ENCODE data around the gene AGAP3.

Gene AGAP3

GRCh38 chr7:151134743-151135524, 48.7 kb downstream of the AGAP3 start:
- no peak for DNase-seq (ENCODE audit: low read depth)
- TF ChIP-seq CTCF (conservative IDR thresholded peaks at IDR 0.05; ENCODE audit: low read depth, low read length) = no peak
- no peak overlapping the region for H3K4me3 ChIP-seq (ENCODE audit: low read depth, low read length)

- no peak overlapping the region for H3K4me3 ChIP-seq (ENCODE audit: low read depth, low read length)
- DNase-seq (ENCODE audit: low read depth) = no peak
- TF ChIP-seq CTCF (conservative IDR thresholded peaks at IDR 0.05; ENCODE audit: low read depth, low read length) = no peak
Observed at GRCh38 chr7:151135525-151135845, 49.2 kb downstream of the AGAP3 start.

GRCh38 chr7:151135866-151136843, 49.9 kb downstream of the AGAP3 start:
- H3K4me3 ChIP-seq (ENCODE audit: low read depth, low read length) = no peak overlapping the region
- TF ChIP-seq CTCF (conservative IDR thresholded peaks at IDR 0.05; ENCODE audit: low read depth, low read length) = no peak
- DNase-seq (ENCODE audit: low read depth) = no peak

- no peak overlapping the region for H3K4me3 ChIP-seq (ENCODE audit: low read depth, low read length)
- no peak for DNase-seq (ENCODE audit: low read depth)
- no peak for TF ChIP-seq CTCF (conservative IDR thresholded peaks at IDR 0.05; ENCODE audit: low read depth, low read length)
Observed at GRCh38 chr7:151137076-151137675, 50.9 kb downstream of the AGAP3 start.

- no peak overlapping the region for H3K4me3 ChIP-seq (ENCODE audit: low read depth, low read length)
- TF ChIP-seq CTCF (conservative IDR thresholded peaks at IDR 0.05; ENCODE audit: low read depth, low read length) = no peak
- no peak for DNase-seq (ENCODE audit: low read depth)
Observed at GRCh38 chr7:151137791-151138152, 51.5 kb downstream of the AGAP3 start.

GRCh38 chr7:151138153-151138851, 52.0 kb downstream of the AGAP3 start:
- H3K4me3 ChIP-seq (ENCODE audit: low read depth, low read length) = no peak overlapping the region
- no peak for TF ChIP-seq CTCF (conservative IDR thresholded peaks at IDR 0.05; ENCODE audit: low read depth, low read length)
- DNase-seq (ENCODE audit: low read depth) = no peak

All from choroid plexus epithelial cell (primary cell).